Endothelial cell of umbilical vein (primary cell): Measurements from ENCODE around the gene PLEKHD1. TPM values are rescaled to one million over a fixed set of nuclear protein-coding genes. Genes with fewer than 3 reads are reported as not detected.

Source experiments
- BruUV-seq: library from RNA; stranded (reverse); fragments of 400-500 nt; replicated peaks from 2 replicates; lab custom pipeline; 2021; lab: Mats Ljungman, UMichigan
- CTCF ChIA-PET: fragments of 300-600, 350-600 bp; sonication (Branson Sonifier 250); formaldehyde crosslinking; loops from one replicate; lab custom pipeline; 2021; ENCODE audit warnings: antibody characterized with exemption, inconsistent platforms; lab: Charles Lee
- POLR2A ChIA-PET: fragments of 300-600, 350-600 bp; sonication (Branson Sonifier 250); formaldehyde crosslinking; loops from one replicate; lab custom pipeline; 2021; ENCODE audit warnings: antibody characterized with exemption, inconsistent platforms; lab: Charles Lee
- DNase-seq: peaks from one replicate; pipeline ENCODE4 v3.0.0-alpha.2; 2011; ENCODE audit warnings: low read depth, low spot score
- FAIRE-seq: peaks from 2 replicates; lab custom pipeline; 2011; peaks lifted over from hg19 to GRCh38; lab: Jason Lieb, UNC
- H2AFZ ChIP-seq: 2 replicates; pipeline ENCODE4 v1.6.0; 2012; ENCODE audit warnings: low read depth, low read length, control low read depth, inconsistent platforms
- H3K27ac ChIP-seq: 2 replicates; pipeline ENCODE4 v1.5.1; 2011; ENCODE audit warnings: low read depth, mild to moderate bottlenecking, control low read depth, low read length, moderate library complexity; ENCODE audit not compliant: insufficient read depth
- H3K27me3 ChIP-seq, 2 experiments: 2 replicates each; pipeline versions ENCODE4 v1.6.0 to v1.6.1; 2011; ENCODE audit warnings: low read length in 2 of 2, mixed read lengths in 1 of 2; ENCODE audit not compliant: control insufficient read depth in 2 of 2, insufficient read depth in 2 of 2
- H3K36me3 ChIP-seq, 2 experiments: 2 replicates in 1 of 2; 3 replicates in 1 of 2; pipeline ENCODE4 v1.5.1; 2011; ENCODE audit warnings: low read length in 2 of 2, mild to moderate bottlenecking in 1 of 2, moderate library complexity in 1 of 2; ENCODE audit not compliant: control insufficient read depth in 2 of 2, insufficient read depth in 2 of 2; ENCODE audit errors: extremely low read depth in 1 of 2
- H3K4me1 ChIP-seq: 3 replicates; pipeline ENCODE4 v1.5.1; 2011; ENCODE audit warnings: mild to moderate bottlenecking, low read length; ENCODE audit not compliant: control insufficient read depth, insufficient read depth; ENCODE audit errors: extremely low read depth
- H3K4me2 ChIP-seq: 2 replicates; pipeline ENCODE4 v1.6.1; 2011; ENCODE audit warnings: low read length, control low read depth, mixed read lengths; ENCODE audit not compliant: insufficient read depth
- H3K4me3 ChIP-seq, 3 experiments: fragments of 200-600 bp in 1 of 3; sonication (generic), shearing (Covaris generic) in 1 of 3; replicated peaks in 1 of 3; 2 replicates each; pipeline ENCODE4 v1.5.1; 2011 to 2016; ENCODE audit warnings: control low read depth in 3 of 3, low read length in 3 of 3, mild to moderate bottlenecking in 2 of 3, inconsistent platforms in 1 of 3, low read depth in 1 of 3, moderate library complexity in 1 of 3; ENCODE audit not compliant: insufficient read depth in 1 of 3
- H3K79me2 ChIP-seq: 2 replicates; pipeline ENCODE4 v1.6.0; 2012; ENCODE audit warnings: low read length, inconsistent platforms; ENCODE audit not compliant: control insufficient read depth, insufficient read depth
- H3K9ac ChIP-seq: replicated peaks from 2 replicates; pipeline ENCODE3; 2011; ENCODE audit warnings: low read length, control low read depth; ENCODE audit not compliant: insufficient read depth; ENCODE audit errors: extremely low read depth
- H3K9me1 ChIP-seq: replicated peaks from 3 replicates; pipeline ENCODE4 v1.6.0; 2011; ENCODE audit warnings: mild to moderate bottlenecking, low read length; ENCODE audit not compliant: control insufficient read depth, insufficient read depth; ENCODE audit errors: extremely low read depth
- H3K9me3 ChIP-seq: replicated peaks from 2 replicates; pipeline ENCODE4 v1.5.1; 2012; ENCODE audit warnings: low read length, inconsistent platforms; ENCODE audit not compliant: control insufficient read depth, insufficient read depth
- H4K20me1 ChIP-seq: replicated peaks from 2 replicates; pipeline ENCODE3; 2011; ENCODE audit warnings: mild to moderate bottlenecking, low read length; ENCODE audit not compliant: control insufficient read depth, insufficient read depth; ENCODE audit errors: extremely low read depth
- EZH2 ChIP-seq: IDR thresholded peaks from 2 replicates; pipeline ENCODE4 v1.6.1; 2012; ENCODE audit warnings: borderline replicate concordance, low read depth, mild to moderate bottlenecking, moderate library complexity, low read length, inconsistent platforms; ENCODE audit not compliant: severe bottlenecking
- FOS ChIP-seq: IDR thresholded peaks from 2 replicates; pipeline ENCODE4 v1.6.1; 2011; ENCODE audit warnings: mild to moderate bottlenecking, low read length, moderate library complexity, borderline replicate concordance; ENCODE audit not compliant: insufficient read depth
- GATA2 ChIP-seq: IDR thresholded peaks from 2 replicates; pipeline ENCODE4 v1.7.0; 2011; ENCODE audit warnings: low read depth, mild to moderate bottlenecking, moderate library complexity, mixed read lengths, low read length; ENCODE audit not compliant: insufficient read length, insufficient read depth
- JUN ChIP-seq: IDR thresholded peaks from 2 replicates; pipeline ENCODE4 v1.6.1; 2011; ENCODE audit warnings: borderline replicate concordance, low read depth; ENCODE audit not compliant: insufficient read length, insufficient read depth
- MYC ChIP-seq: IDR thresholded peaks from one replicate; pipeline ENCODE4 v1.6.1; 2011; ENCODE audit warnings: mild to moderate bottlenecking, low read depth, low read length
- POLR2A ChIP-seq: IDR thresholded peaks from 2 replicates; pipeline ENCODE4 v1.6.1; 2012; ENCODE audit warnings: low read depth, mild to moderate bottlenecking, control low read depth, low read length
- POLR2AphosphoS5 ChIP-seq: IDR thresholded peaks from 2 replicates; pipeline ENCODE4 v1.6.1; 2012; ENCODE audit warnings: low read depth, mild to moderate bottlenecking, control low read depth, low read length, moderate library complexity; ENCODE audit not compliant: insufficient read depth
- dilution Hi-C: fragments of 300-500 bp; cut with MboI; formaldehyde crosslinking; loops from one replicate; pipeline ENCODE4 v1.15.0; 2019; ENCODE audit warnings: low sequenced_read_pairs; ENCODE audit not compliant: extremely low pct_ligation_motif_present
- intact Hi-C: fragments of 100-400 bp; cut with micrococcal nuclease; formaldehyde crosslinking; loops from one replicate; pipeline ENCODE4 v1.10.0; 2022
- polyA plus RNA-seq, 4 experiments: library from polyadenylated mRNA; depleted of rRNA in 3 of 4; stranded (reverse) in 3 of 4; unstranded in 1 of 4; fragments of >200 nt; gene quantifications; 2 replicates each; pipeline versions ENCODE4 v1.2.1 to v1.2.3, GENCODE V29; 2011 to 2012; ENCODE audit warnings: missing spikeins in 1 of 4
- total RNA-seq: library from RNA; stranded (reverse); gene quantifications from 2 replicates; pipeline ENCODE4 v1.2.3, GENCODE V29; 2021
- TF ChIP-seq, protein P1 (sequence below): IDR thresholded peaks from 2 replicates; pipeline ENCODE4 v1.6.1; 2011; ENCODE audit not compliant: insufficient read depth, insufficient read length
- TF ChIP-seq, protein P2 (sequence below), 2 donors: IDR thresholded peaks; 1 replicate in 1 of 2; 2 replicates in 1 of 2; pipeline ENCODE4 v1.5.1; 2011; ENCODE audit warnings: low read length in 2 of 2, mild to moderate bottlenecking in 2 of 2, moderate library complexity in 2 of 2, control low read depth in 1 of 2, inconsistent platforms in 1 of 2, low read depth in 1 of 2; ENCODE audit not compliant: insufficient read depth in 1 of 2; ENCODE audit errors: extremely low read depth in 1 of 2

PLEKHD1 gene
- total and polyA plus RNA-seq, 2 donors (not counting 3 experiments of a cell fraction or from before 2014, with no cell fraction given) = 0.01 TPM; not detected in 1

DNA sequence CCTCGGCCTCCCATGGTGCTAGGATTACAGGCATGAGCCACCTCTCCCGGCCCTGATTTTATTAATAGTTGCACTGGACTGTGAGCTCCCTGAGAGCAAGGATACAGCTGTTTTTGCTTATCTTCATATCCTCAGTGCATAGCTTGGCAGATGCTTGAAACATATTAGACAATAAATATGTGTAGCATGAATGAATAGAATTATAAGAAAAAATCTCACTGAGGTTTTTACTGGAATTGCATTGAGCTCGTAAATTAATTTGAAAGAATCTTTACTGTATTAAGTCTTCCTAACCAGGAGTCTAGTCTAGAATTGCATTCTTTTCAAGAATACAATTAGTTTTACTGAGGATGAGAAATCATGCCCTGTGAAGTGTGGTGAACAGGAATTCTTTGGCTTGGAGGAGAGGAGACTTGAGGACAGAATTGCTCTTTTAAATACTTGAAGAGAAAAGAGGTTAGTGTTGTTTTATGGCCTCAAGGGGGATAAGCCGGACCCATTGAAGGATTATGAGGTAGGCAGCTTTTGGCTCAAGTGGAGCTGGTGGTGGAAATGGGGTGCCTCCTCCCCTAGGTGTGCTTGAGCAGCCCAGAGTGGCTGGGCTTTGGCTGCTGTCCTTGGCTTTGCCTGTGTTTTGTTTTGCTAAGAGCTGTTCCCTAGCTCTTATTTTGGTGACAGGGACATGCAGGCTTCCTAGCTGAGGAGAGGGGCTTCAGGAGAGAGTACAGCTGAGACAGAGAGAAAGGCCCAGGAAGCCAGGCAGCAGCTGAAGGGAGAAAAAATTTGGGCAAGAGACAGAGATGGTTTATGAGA lies 34.0 kb downstream of the PLEKHD1 start:
- CTCF ChIA-PET = interaction anchor here (1.5 to 2.2 kb wide), 3 partner anchors 17 to 66 kb away, joined by 4 to 7 read pairs (median 5); no protein-coding TSS in a partner anchor
- no peak for DNase-seq
- POLR2A ChIA-PET = no interaction called here
- Histone ChIP-seq H3K4me1 (no peaks in the 10 kb centered on the region), H3K9me1 (no peaks in the 10 kb centered on the region), H3K4me2 (no peak overlapping the region), H3K9me3 (no peaks in the 10 kb centered on the region), H4K20me1 (no peaks in the 10 kb centered on the region), H3K27me3 (peaks cover 6 to 12% of the 10 kb centered on the region in 2 experiments), H3K4me3 (no peak overlapping the region), H3K79me2 (no peaks in the 10 kb centered on the region), H2AFZ (no peak overlapping the region), H3K36me3 (no peaks in the 10 kb centered on the region), H3K27ac (no peak overlapping the region), H3K9ac (no peak overlapping the region)
- intact Hi-C loops = no loop called here
- FAIRE-seq = no peak
- no TSS peak for BruUV-seq
- TF ChIP-seq GATA2 (no peak), EZH2 (no peak), JUN (no peak), FOS (no peak), POLR2AphosphoS5 (no peak), MYC (no peak), POLR2A (no peak)
- TF ChIP-seq, protein P1, sequence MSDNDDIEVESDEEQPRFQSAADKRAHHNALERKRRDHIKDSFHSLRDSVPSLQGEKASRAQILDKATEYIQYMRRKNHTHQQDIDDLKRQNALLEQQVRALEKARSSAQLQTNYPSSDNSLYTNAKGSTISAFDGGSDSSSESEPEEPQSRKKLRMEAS = no peak
- TF ChIP-seq, protein P2, sequence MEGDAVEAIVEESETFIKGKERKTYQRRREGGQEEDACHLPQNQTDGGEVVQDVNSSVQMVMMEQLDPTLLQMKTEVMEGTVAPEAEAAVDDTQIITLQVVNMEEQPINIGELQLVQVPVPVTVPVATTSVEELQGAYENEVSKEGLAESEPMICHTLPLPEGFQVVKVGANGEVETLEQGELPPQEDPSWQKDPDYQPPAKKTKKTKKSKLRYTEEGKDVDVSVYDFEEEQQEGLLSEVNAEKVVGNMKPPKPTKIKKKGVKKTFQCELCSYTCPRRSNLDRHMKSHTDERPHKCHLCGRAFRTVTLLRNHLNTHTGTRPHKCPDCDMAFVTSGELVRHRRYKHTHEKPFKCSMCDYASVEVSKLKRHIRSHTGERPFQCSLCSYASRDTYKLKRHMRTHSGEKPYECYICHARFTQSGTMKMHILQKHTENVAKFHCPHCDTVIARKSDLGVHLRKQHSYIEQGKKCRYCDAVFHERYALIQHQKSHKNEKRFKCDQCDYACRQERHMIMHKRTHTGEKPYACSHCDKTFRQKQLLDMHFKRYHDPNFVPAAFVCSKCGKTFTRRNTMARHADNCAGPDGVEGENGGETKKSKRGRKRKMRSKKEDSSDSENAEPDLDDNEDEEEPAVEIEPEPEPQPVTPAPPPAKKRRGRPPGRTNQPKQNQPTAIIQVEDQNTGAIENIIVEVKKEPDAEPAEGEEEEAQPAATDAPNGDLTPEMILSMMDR (IDR thresholded peaks at IDR 0.05; ENCODE audit: extremely low read depth in 1 of 2, insufficient read depth in 1 of 2, low read depth in 1 of 2, low read length in 2 of 2) = no peak
- dilution Hi-C loops = no loop called here
